Mesenchymal stem cell (in vitro differentiated cells and primary cell): ENCODE measurements around the gene HPS4.

Source experiments
- DNase-seq: peaks from one replicate; pipeline ENCODE4 v3.0.0-alpha.2; 2013
- H2AFZ ChIP-seq: one replicate; pipeline ENCODE4 v1.6.1; 2013; ENCODE audit warnings: low read depth, mild to moderate bottlenecking, control low read depth, inconsistent platforms, low read length, moderate library complexity
- H2AK5ac ChIP-seq: 2 replicates; pipeline ENCODE4 v1.6.1; 2013; ENCODE audit warnings: low read length, moderate library complexity, mild to moderate bottlenecking, inconsistent platforms; ENCODE audit not compliant: severe bottlenecking
- H2BK120ac ChIP-seq: one replicate; pipeline ENCODE4 v1.6.1; 2013; ENCODE audit warnings: low read depth, mild to moderate bottlenecking, inconsistent platforms, low read length, moderate library complexity
- H2BK12ac ChIP-seq, 2 experiments: one replicate each; pipeline ENCODE4 v1.6.1; 2013; ENCODE audit warnings: inconsistent platforms in 2 of 2, low read length in 2 of 2, mild to moderate bottlenecking in 2 of 2, moderate library complexity in 2 of 2, control low read depth in 1 of 2
- H2BK15ac ChIP-seq: one replicate; pipeline ENCODE4 v1.6.1; 2013; ENCODE audit warnings: mild to moderate bottlenecking, low read depth, inconsistent platforms; ENCODE audit not compliant: poor library complexity, severe bottlenecking
- H2BK5ac ChIP-seq: 2 replicates; pipeline ENCODE4 v1.6.1; 2013; ENCODE audit warnings: low read depth, mild to moderate bottlenecking, low read length, control low read depth, inconsistent platforms; ENCODE audit not compliant: poor library complexity, severe bottlenecking
- H3K14ac ChIP-seq, 2 experiments: one replicate each; pipeline ENCODE4 v1.6.1; 2013; ENCODE audit warnings: inconsistent platforms in 2 of 2, low read length in 2 of 2, control low read depth in 1 of 2, mild to moderate bottlenecking in 1 of 2, moderate library complexity in 1 of 2
- H3K18ac ChIP-seq, 2 experiments: one replicate each; pipeline ENCODE4 v1.6.1; 2013; ENCODE audit warnings: inconsistent platforms in 2 of 2, low read length in 2 of 2, control low read depth in 1 of 2, low read depth in 1 of 2, mild to moderate bottlenecking in 1 of 2
- H3K23ac ChIP-seq, 2 experiments: one replicate each; pipeline ENCODE4 v1.6.1; 2013; ENCODE audit warnings: inconsistent platforms in 2 of 2, low read length in 2 of 2, mild to moderate bottlenecking in 2 of 2, moderate library complexity in 2 of 2, control low read depth in 1 of 2
- H3K27ac ChIP-seq: 2 replicates; pipeline ENCODE4 v1.5.1; 2013; ENCODE audit warnings: mild to moderate bottlenecking, moderate library complexity, low read length, control low read depth, inconsistent platforms; ENCODE audit not compliant: poor library complexity, severe bottlenecking
- H3K27me3 ChIP-seq, 2 experiments: 2 replicates each; pipeline versions ENCODE4 v1.6.1 to v1.7.0; 2013; ENCODE audit warnings: low read length in 2 of 2, mild to moderate bottlenecking in 2 of 2, moderate library complexity in 2 of 2, control low read depth in 1 of 2, inconsistent platforms in 1 of 2; ENCODE audit not compliant: control insufficient read depth in 1 of 2, insufficient read depth in 1 of 2
- H3K36me3 ChIP-seq, 2 experiments: 2 replicates each; pipeline versions ENCODE4 v1.6.1 to v1.7.0; 2013; ENCODE audit warnings: low read length in 2 of 2, control low read depth in 1 of 2, inconsistent platforms in 1 of 2, low read depth in 1 of 2, mild to moderate bottlenecking in 1 of 2; ENCODE audit not compliant: insufficient read depth in 2 of 2, control insufficient read depth in 1 of 2
- H3K4ac ChIP-seq, 2 experiments: one replicate each; pipeline ENCODE4 v1.6.1; 2013; ENCODE audit warnings: inconsistent platforms in 2 of 2, low read length in 2 of 2, mild to moderate bottlenecking in 2 of 2, moderate library complexity in 2 of 2, control low read depth in 1 of 2, low read depth in 1 of 2
- H3K4me1 ChIP-seq: 2 replicates; pipeline ENCODE4 v1.6.1; 2013; ENCODE audit warnings: low read depth, low read length, control low read depth; ENCODE audit not compliant: control insufficient read depth, insufficient read depth
- H3K4me2 ChIP-seq: 2 replicates; pipeline ENCODE4 v1.6.1; 2013; ENCODE audit warnings: low read length, mild to moderate bottlenecking, inconsistent platforms; ENCODE audit not compliant: poor library complexity, severe bottlenecking
- H3K4me3 ChIP-seq, 2 experiments: 2 replicates each; pipeline versions ENCODE4 v1.5.1 to v1.7.0; 2013; ENCODE audit warnings: low read length in 2 of 2, mild to moderate bottlenecking in 2 of 2, control low read depth in 1 of 2, low read depth in 1 of 2; ENCODE audit not compliant: insufficient read depth in 1 of 2
- H3K79me1 ChIP-seq: replicated peaks from 2 replicates; pipeline ENCODE4 v1.6.1; 2013; ENCODE audit warnings: mild to moderate bottlenecking, control low read depth, low read length, inconsistent platforms; ENCODE audit not compliant: poor library complexity, severe bottlenecking
- H3K9ac ChIP-seq: 2 replicates; pipeline ENCODE4 v1.7.0; 2013; ENCODE audit warnings: mild to moderate bottlenecking, low read length, moderate library complexity
- H3K9me3 ChIP-seq: 2 replicates; pipeline ENCODE4 v1.7.0; 2013; ENCODE audit warnings: mild to moderate bottlenecking, low read length; ENCODE audit not compliant: control insufficient read depth
- H4K8ac ChIP-seq: one replicate; pipeline ENCODE4 v1.6.1; 2013; ENCODE audit warnings: inconsistent platforms, mild to moderate bottlenecking, low read length, moderate library complexity
- H4K91ac ChIP-seq: one replicate; pipeline ENCODE4 v1.6.1; 2013; ENCODE audit warnings: mild to moderate bottlenecking, low read length, inconsistent platforms
- WGBS: methylation state at CpG from one replicate; pipeline ENCODE4 v1.1.7; 2013; ENCODE audit warnings: mixed read lengths; 5-methylcytosine and 5-hydroxymethylcytosine counted together

Gene HPS4

GRCh38 chr22:26429458-26430286 lies 53.9 kb downstream of the HPS4 start:
- H3K79me1 ChIP-seq = peaks cover 17% of the 10 kb centered on the region
- peak overlapping the region; percentile 69 to 75 for H3K4me3 ChIP-seq
- H3K14ac ChIP-seq = no peak overlapping the region
- peak overlapping the region in 1 of 2 experiments; percentile 6 for H2BK12ac ChIP-seq
- peaks cover 9 to 28% of the 10 kb centered on the region in 2 experiments for H3K27me3 ChIP-seq
- H3K27ac ChIP-seq = no peak overlapping the region
- peak overlapping the region; percentile 44 for H2AFZ ChIP-seq
- no peak overlapping the region for H4K91ac ChIP-seq
- H3K4me2 ChIP-seq = peak overlapping the region; percentile 73
- H2AK5ac ChIP-seq = no peak overlapping the region
- no peak for DNase-seq
- H3K18ac ChIP-seq = no peak overlapping the region
- H3K4me1 ChIP-seq = peaks cover 14% of the 10 kb centered on the region
- H3K36me3 ChIP-seq = peaks cover 0 to 12% of the 10 kb centered on the region in 2 experiments
- no peak overlapping the region for H3K4ac ChIP-seq
- WGBS = 7% methylated on average over 46 of the region's 50 CpGs
- H3K23ac ChIP-seq = no peak overlapping the region
- peak overlapping the region; percentile 49 for H3K9ac ChIP-seq
- no peak overlapping the region for H2BK120ac ChIP-seq
- no peaks in the 10 kb centered on the region for H3K9me3 ChIP-seq
- no peak overlapping the region for H2BK15ac ChIP-seq
- no peak overlapping the region for H2BK5ac ChIP-seq
- peak overlapping the region; percentile 19 for H4K8ac ChIP-seq

GRCh38 chr22:26428515-26429457 lies 54.8 kb downstream of the HPS4 start, which contains the start of gene ASPHD2:
Gene ASPHD2, plus strand, starts transcription at chr22:26429260. Its CDS starts 4,356 bp downstream, at chr22:26433616.
- Histone ChIP-seq H2AFZ (peak within 1 kb of the TSS; percentile 87), H2BK12ac (peak within 1 kb of the TSS in 1 of 2 experiments; percentile 58), H3K27me3 (peaks cover 9 to 30% of the 10 kb centered on the region in 2 experiments), H3K14ac (peak within 1 kb of the TSS in 1 of 2 experiments; percentile 61), H3K4me1 (peaks cover 14% of the 10 kb centered on the region), H3K23ac (peak within 1 kb of the TSS in 1 of 2 experiments; percentile 23), H3K9me3 (peaks cover 2% of the 10 kb centered on the region), H3K36me3 (peaks cover 0 to 5% of the 10 kb centered on the region in 2 experiments), H3K18ac (peak within 1 kb of the TSS in 1 of 2 experiments; percentile 54), H3K79me1 (peaks cover 13% of the 10 kb centered on the region), H3K4me3 (peak within 1 kb of the TSS; percentile 69 to 93), H4K91ac (peak within 1 kb of the TSS; percentile 25), H2BK15ac (peak within 1 kb of the TSS; percentile 54), H3K4ac (no peak within 1 kb of the TSS), H3K27ac (peak within 1 kb of the TSS; percentile 48), H2AK5ac (peak within 1 kb of the TSS; percentile 49), H3K9ac (peak within 1 kb of the TSS; percentile 91), H2BK120ac (no peak within 1 kb of the TSS), H2BK5ac (no peak within 1 kb of the TSS), H4K8ac (peak within 1 kb of the TSS; percentile 85), H3K4me2 (peak within 1 kb of the TSS; percentile 94)
- WGBS = 2% methylated on average over 62 of the region's 96 CpGs
- peak; percentile 76 for DNase-seq

- Histone ChIP-seq H3K9ac (no peak overlapping the region), H4K8ac (no peak overlapping the region), H4K91ac (no peak overlapping the region), H3K9me3 (peaks cover 16% of the 10 kb centered on the region), H3K79me1 (peaks cover 2% of the 10 kb centered on the region), H2BK15ac (no peak overlapping the region), H3K18ac (no peak overlapping the region), H3K4ac (no peak overlapping the region), H3K4me3 (no peak overlapping the region), H2BK12ac (no peak overlapping the region), H3K23ac (no peak overlapping the region), H3K27ac (no peak overlapping the region), H2AK5ac (no peak overlapping the region), H2BK120ac (no peak overlapping the region), H3K4me2 (no peak overlapping the region), H2BK5ac (no peak overlapping the region), H3K27me3 (peaks cover 9 to 33% of the 10 kb centered on the region in 2 experiments), H3K14ac (no peak overlapping the region), H3K4me1 (peaks cover 14% of the 10 kb centered on the region), H2AFZ (no peak overlapping the region), H3K36me3 (no peaks in the 10 kb centered on the region)
- no peak for DNase-seq
These were observed 56.7 kb downstream of the HPS4 start for GRCh38 chr22:26426924-26427323.
